GM19240 (cell line): ENCODE data around the gene TEX2.

Experiments
- DNase-seq: peaks from one replicate; pipeline ENCODE4 v3.0.0; 2011; ENCODE audit warnings: low spot score; ENCODE audit not compliant: insufficient read length

Gene TEX2

GRCh38 chr17:64161380-64162176, 101.5 kb downstream of the TEX2 start:
- DNase-seq: no peak

GRCh38 chr17:64160378-64160777, 102.7 kb downstream of the TEX2 start:
- no peak for DNase-seq

- no peak for DNase-seq
Observed at GRCh38 chr17:64158831-64159590, 104.0 kb downstream of the TEX2 start.

GRCh38 chr17:64158406-64158805, 104.7 kb downstream of the TEX2 start:
- no peak for DNase-seq

GRCh38 chr17:64157669-64158180, 105.3 kb downstream of the TEX2 start:
- no peak for DNase-seq

GRCh38 chr17:64156670-64157069, 106.4 kb downstream of the TEX2 start:
- no peak for DNase-seq

GRCh38 chr17:64155751-64156544, 107.1 kb downstream of the TEX2 start:
- no peak for DNase-seq

- no peak for DNase-seq
Observed at GRCh38 chr17:64155129-64155528, 107.9 kb downstream of the TEX2 start.

- DNase-seq: no peak
Observed at GRCh38 chr17:64154717-64155116, 108.3 kb downstream of the TEX2 start.

GRCh38 chr17:64154313-64154695, 108.8 kb downstream of the TEX2 start:
- no peak for DNase-seq

GRCh38 chr17:64153565-64154312, 109.3 kb downstream of the TEX2 start:
- DNase-seq: no peak

- no peak for DNase-seq
Observed at GRCh38 chr17:64152428-64153125, 110.5 kb downstream of the TEX2 start.

GRCh38 chr17:64151016-64151368, 112.1 kb downstream of the TEX2 start:
- DNase-seq: no peak

GRCh38 chr17:64150237-64151015, 112.6 kb downstream of the TEX2 start:
- no peak for DNase-seq

GRCh38 chr17:64149196-64149595, 113.9 kb downstream of the TEX2 start:
- DNase-seq: no peak

GRCh38 chr17:64148699-64149098, 114.4 kb downstream of the TEX2 start:
- DNase-seq: no peak

- no peak for DNase-seq
Observed at GRCh38 chr17:64148017-64148631, 114.9 kb downstream of the TEX2 start.

- no peak for DNase-seq
Observed at GRCh38 chr17:64147110-64148016, 115.7 kb downstream of the TEX2 start.
